HEK293 (cell line): ENCODE results near the gene HOMER1.

Experiments
- BCL11B ChIP-seq: fragments of 450-650 bp; formaldehyde crosslinking; IDR thresholded peaks from 2 replicates; pipeline ENCODE4 v1.5.1; 2016; ENCODE audit warnings: low read depth, missing biosample characterization, missing genetic modification characterization
- FEZF1 ChIP-seq: fragments of 450-650 bp; formaldehyde crosslinking; IDR thresholded peaks from 2 replicates; pipeline ENCODE4 v1.5.1; 2016; ENCODE audit warnings: missing biosample characterization, missing genetic modification characterization
- IKZF3 ChIP-seq: fragments of 450-650 bp; IDR thresholded peaks from 2 replicates; pipeline ENCODE4 v1.5.0; 2018; ENCODE audit warnings: missing biosample characterization, mild to moderate bottlenecking, missing genetic modification characterization, moderate library complexity
- OVOL3 ChIP-seq: fragments of 450-650 bp; formaldehyde crosslinking; IDR thresholded peaks from 2 replicates; pipeline ENCODE4 v1.5.1; 2016; ENCODE audit warnings: missing biosample characterization, missing genetic modification characterization
- PATZ1 ChIP-seq: fragments of 450-650 bp; formaldehyde crosslinking; IDR thresholded peaks from 2 replicates; pipeline ENCODE4 v1.5.1; 2016; ENCODE audit warnings: missing biosample characterization, missing genetic modification characterization
- PRDM10 ChIP-seq: fragments of 450-650 bp; formaldehyde crosslinking; IDR thresholded peaks from 2 replicates; pipeline ENCODE4 v1.5.1; 2016; ENCODE audit warnings: missing biosample characterization, missing genetic modification characterization
- SCRT2 ChIP-seq: fragments of 450-650 bp; formaldehyde crosslinking; IDR thresholded peaks from 2 replicates; pipeline ENCODE4 v1.5.1; 2016; ENCODE audit warnings: missing biosample characterization, missing genetic modification characterization
- SP7 ChIP-seq: fragments of 450-650 bp; formaldehyde crosslinking; IDR thresholded peaks from 2 replicates; pipeline ENCODE4 v1.5.1; 2016; ENCODE audit warnings: missing biosample characterization, missing genetic modification characterization
- ZBTB10 ChIP-seq: fragments of 450-650 bp; formaldehyde crosslinking; IDR thresholded peaks from 2 replicates; pipeline ENCODE4 v1.5.1; 2016; ENCODE audit warnings: missing biosample characterization, missing genetic modification characterization
- ZFP3 ChIP-seq: fragments of 450-650 bp; formaldehyde crosslinking; IDR thresholded peaks from 2 replicates; pipeline ENCODE4 v1.5.1; 2016; ENCODE audit warnings: low read depth, missing biosample characterization, missing genetic modification characterization
- ZFP41 ChIP-seq: fragments of 450-650 bp; formaldehyde crosslinking; IDR thresholded peaks from 2 replicates; pipeline ENCODE4 v1.5.1; 2016; ENCODE audit warnings: missing biosample characterization, missing genetic modification characterization, borderline replicate concordance
- ZNF132 ChIP-seq: fragments of 450-650 bp; formaldehyde crosslinking; IDR thresholded peaks from 2 replicates; pipeline ENCODE4 v1.5.1; 2017; ENCODE audit warnings: missing biosample characterization, missing genetic modification characterization, borderline replicate concordance
- ZNF138 ChIP-seq: fragments of 450-650 bp; formaldehyde crosslinking; IDR thresholded peaks from 2 replicates; pipeline ENCODE4 v1.5.1; 2016; ENCODE audit warnings: missing biosample characterization, missing genetic modification characterization, borderline replicate concordance
- ZNF184 ChIP-seq: fragments of 450-650 bp; IDR thresholded peaks from 2 replicates; pipeline ENCODE4 v1.5.1; 2018; ENCODE audit warnings: missing biosample characterization, mild to moderate bottlenecking, missing genetic modification characterization
- ZNF202 ChIP-seq: fragments of 450-650 bp; formaldehyde crosslinking; IDR thresholded peaks from 2 replicates; pipeline ENCODE4 v1.5.1; 2016; ENCODE audit warnings: missing biosample characterization, missing genetic modification characterization, borderline replicate concordance
- ZNF221 ChIP-seq: fragments of 450-650 bp; formaldehyde crosslinking; IDR thresholded peaks from 2 replicates; pipeline ENCODE4 v1.5.1; 2017; ENCODE audit warnings: missing biosample characterization, missing genetic modification characterization, borderline replicate concordance
- ZNF24 ChIP-seq: fragments of 450-650 bp; formaldehyde crosslinking; IDR thresholded peaks from 2 replicates; pipeline ENCODE4 v1.5.1; 2016; ENCODE audit warnings: missing biosample characterization, missing genetic modification characterization
- ZNF26 ChIP-seq: fragments of 450-650 bp; formaldehyde crosslinking; IDR thresholded peaks from 2 replicates; pipeline ENCODE4 v1.5.1; 2016; ENCODE audit warnings: missing biosample characterization, missing genetic modification characterization
- ZNF366 ChIP-seq: fragments of 450-650 bp; formaldehyde crosslinking; conservative IDR thresholded peaks from 2 replicates; pipeline ENCODE4 v1.5.1; 2016; ENCODE audit warnings: missing biosample characterization, missing genetic modification characterization
- ZNF544 ChIP-seq: fragments of 450-650 bp; formaldehyde crosslinking; IDR thresholded peaks from 2 replicates; pipeline ENCODE4 v1.5.0; 2017; ENCODE audit warnings: missing biosample characterization, missing genetic modification characterization
- ZNF560 ChIP-seq: fragments of 450-650 bp; formaldehyde crosslinking; IDR thresholded peaks from 2 replicates; pipeline ENCODE4 v1.5.1; 2017; ENCODE audit warnings: missing biosample characterization, missing genetic modification characterization, borderline replicate concordance
- ZNF610 ChIP-seq: fragments of 450-650 bp; formaldehyde crosslinking; IDR thresholded peaks from 2 replicates; pipeline ENCODE4 v1.5.1; 2016; ENCODE audit warnings: missing biosample characterization, missing genetic modification characterization, borderline replicate concordance
- ZNF692 ChIP-seq: fragments of 450-650 bp; formaldehyde crosslinking; IDR thresholded peaks from 2 replicates; pipeline ENCODE4 v1.5.1; 2016; ENCODE audit warnings: missing biosample characterization, missing genetic modification characterization
- ZNF704 ChIP-seq: fragments of 450-650 bp; formaldehyde crosslinking; IDR thresholded peaks from 2 replicates; pipeline ENCODE4 v1.5.1; 2016; ENCODE audit warnings: missing biosample characterization, missing genetic modification characterization
- ZNF785 ChIP-seq: fragments of 450-650 bp; formaldehyde crosslinking; IDR thresholded peaks from 2 replicates; pipeline ENCODE4 v1.5.1; 2016; ENCODE audit warnings: missing biosample characterization, missing genetic modification characterization
- ZNF830 ChIP-seq: fragments of 450-650 bp; IDR thresholded peaks from 2 replicates; pipeline ENCODE4 v1.5.0; 2018; ENCODE audit warnings: missing biosample characterization, missing genetic modification characterization, low read depth, mild to moderate bottlenecking, moderate library complexity

HOMER1 gene

GRCh38 chr5:79514391-79515105 lies 614 bp upstream of the HOMER1 start (continued):
- TF ChIP-seq PRDM10 = peak; percentile 85
- TF ChIP-seq ZBTB10 (tag by site-specific recombination) = peak; percentile 99
- TF ChIP-seq ZNF138 = no peak
- peak; percentile 85 for TF ChIP-seq ZNF692
- TF ChIP-seq ZFP3 (tag by site-specific recombination) = no peak; the same call in 1 of the 2 replicates
- no peak for TF ChIP-seq ZNF26 (tag by site-specific recombination)
- TF ChIP-seq IKZF3 (tag by site-specific recombination) = peak; percentile 29; the same call in 1 of the 2 replicates
- TF ChIP-seq ZNF221 (tag by site-specific recombination) = no peak
- peak; percentile 61 for TF ChIP-seq SCRT2 (tag by site-specific recombination)
- peak; percentile 92 for TF ChIP-seq ZNF24
- no peak for TF ChIP-seq ZNF560 (tag by site-specific recombination)
- no peak for TF ChIP-seq ZNF704 (tag by site-specific recombination)
- no peak for TF ChIP-seq BCL11B (tag by site-specific recombination)
- TF ChIP-seq ZNF830 (tag by site-specific recombination) = no peak
- no peak for TF ChIP-seq ZNF785 (tag by site-specific recombination)
- peak; percentile 91 for TF ChIP-seq ZNF366
- peak; percentile 90 for TF ChIP-seq ZNF610 (tag by site-specific recombination)
- no peak for TF ChIP-seq ZFP41
- no peak; the same call in 1 of the 2 replicates for TF ChIP-seq FEZF1 (tag by site-specific recombination)
- TF ChIP-seq ZNF544 = no peak
- TF ChIP-seq OVOL3 (tag by site-specific recombination) = no peak
- peak; percentile 91 for TF ChIP-seq PATZ1 (tag by site-specific recombination)
- TF ChIP-seq ZNF184 (tag by site-specific recombination) = no peak
- TF ChIP-seq ZNF202 = no peak
- TF ChIP-seq ZNF132 (tag by site-specific recombination) = no peak
- TF ChIP-seq SP7 (tag by site-specific recombination) = peak; percentile 92
